Fibroblast of lung (primary cell): ENCODE results near the gene SLMAP. TPM values are rescaled to one million over a fixed set of nuclear protein-coding genes. Genes with fewer than 3 reads are reported as not detected.

Experiments used
- DNase-seq, 2 donors: peaks; one replicate each; pipeline versions ENCODE4 v3.0.0 to v3.0.0-alpha.2; 2010; ENCODE audit warnings: low read depth in 2 of 2
- H2AFZ ChIP-seq: 2 replicates; pipeline ENCODE4 v1.5.1; 2012; ENCODE audit warnings: low read length, control low read depth, inconsistent platforms
- H3K27ac ChIP-seq: 2 replicates; pipeline ENCODE4 v1.5.1; 2011; ENCODE audit warnings: low read length, control low read depth; ENCODE audit not compliant: insufficient read depth
- H3K27me3 ChIP-seq: 2 replicates; pipeline ENCODE4 v1.5.1; 2011; ENCODE audit warnings: mild to moderate bottlenecking, low read length; ENCODE audit not compliant: control insufficient read depth, insufficient read depth
- H3K36me3 ChIP-seq: 2 replicates; pipeline ENCODE4 v1.5.1; 2011; ENCODE audit warnings: low read length; ENCODE audit not compliant: control insufficient read depth, insufficient read depth
- H3K4me1 ChIP-seq: 2 replicates; pipeline ENCODE4 v1.5.1; 2011; ENCODE audit warnings: low read length; ENCODE audit not compliant: control insufficient read depth, insufficient read depth; ENCODE audit errors: extremely low read depth
- H3K4me2 ChIP-seq: 2 replicates; pipeline ENCODE4 v1.5.1; 2011; ENCODE audit warnings: low read length, control low read depth; ENCODE audit not compliant: insufficient read depth; ENCODE audit errors: extremely low read depth
- H3K4me3 ChIP-seq, 4 experiments: fragments of 200-600 bp in 1 of 4; sonication (generic) in 1 of 4; replicated peaks in 1 of 4; 2 replicates each; pipeline ENCODE4 v1.5.1; 2011 to 2016; ENCODE audit warnings: low read length in 4 of 4, low read depth in 3 of 4, mild to moderate bottlenecking in 3 of 4, control low read depth in 2 of 4, inconsistent platforms in 1 of 4, mixed read lengths in 1 of 4; ENCODE audit not compliant: insufficient read depth in 1 of 4; ENCODE audit errors: control extremely low read depth in 1 of 4
- H3K79me2 ChIP-seq: 2 replicates; pipeline ENCODE4 v1.5.1; 2012; ENCODE audit warnings: mild to moderate bottlenecking, low read length, inconsistent platforms; ENCODE audit not compliant: control insufficient read depth, insufficient read depth
- H3K9ac ChIP-seq: 2 replicates; pipeline ENCODE4 v1.5.1; 2011; ENCODE audit warnings: mild to moderate bottlenecking, low read length, control low read depth; ENCODE audit not compliant: insufficient read depth
- H3K9me3 ChIP-seq: 2 replicates; pipeline ENCODE4 v1.5.1; 2012; ENCODE audit warnings: low read depth, low read length; ENCODE audit not compliant: control insufficient read depth, insufficient read depth
- H4K20me1 ChIP-seq: 2 replicates; pipeline ENCODE4 v1.5.1; 2011; ENCODE audit warnings: low read length; ENCODE audit not compliant: control insufficient read depth, insufficient read depth; ENCODE audit errors: extremely low read depth
- CTCF ChIP-seq, 2 donors: IDR thresholded peaks in 1 of 2; conservative IDR thresholded peaks in 1 of 2; 1 replicate in 1 of 2; 2 replicates in 1 of 2; pipeline ENCODE4 v1.5.1; 2011 to 2012; ENCODE audit warnings: low read length in 2 of 2, control low read depth in 1 of 2, inconsistent platforms in 1 of 2, low read depth in 1 of 2, mild to moderate bottlenecking in 1 of 2
- EZH2 ChIP-seq: IDR thresholded peaks from 2 replicates; pipeline ENCODE4 v1.5.1; 2012; ENCODE audit warnings: low read length, control low read depth, mild to moderate bottlenecking; ENCODE audit errors: missing control alignments
- polyA plus RNA-seq, 2 donors: library from polyadenylated mRNA; depleted of rRNA in 1 of 2; stranded (reverse) in 1 of 2; unstranded in 1 of 2; fragments of >200 nt; gene quantifications; 2 replicates each; pipeline ENCODE4 v1.2.1, GENCODE V29; 2011 to 2012; ENCODE audit warnings: missing spikeins in 1 of 2
- total RNA-seq: library from RNA; depleted of rRNA; stranded (reverse); fragments of >200 nt; gene quantifications from 2 replicates; pipeline ENCODE4 v1.2.1, GENCODE V29; 2014

Gene SLMAP
- total and polyA plus RNA-seq, 2 donors (not counting 1 experiment from before 2014, with no cell fraction given), result 35.3 to 55.5 TPM

- H3K36me3 ChIP-seq, result no peaks in the 10 kb centered on the region
- no peaks in the 10 kb centered on the region for H3K27me3 ChIP-seq
- H4K20me1 ChIP-seq, result no peaks in the 10 kb centered on the region
- peak; percentile 85 to 92 for DNase-seq
- no peaks in the 10 kb centered on the region for H3K79me2 ChIP-seq
- peaks cover 5% of the 10 kb centered on the region for H3K4me1 ChIP-seq
- no peak overlapping the region for H2AFZ ChIP-seq
- H3K27ac ChIP-seq, result no peak overlapping the region
- no peaks in the 10 kb centered on the region for H3K9me3 ChIP-seq
- peak overlapping the region; percentile 20 for H3K4me2 ChIP-seq
- no peak overlapping the region for H3K9ac ChIP-seq
- TF ChIP-seq CTCF (conservative IDR thresholded peaks at IDR 0.05 in 1 of 2, IDR thresholded peaks at IDR 0.05 in 1 of 2; ENCODE audit: low read depth in 1 of 2, low read length in 2 of 2), result no peak
- TF ChIP-seq EZH2, result no peak
- no peak overlapping the region for H3K4me3 ChIP-seq
Measured at GRCh38 chr3:57918123-57918837, 162.2 kb downstream of the SLMAP start.

GRCh38 chr3:57919987-57920386, 163.9 kb downstream of the SLMAP start:
- no peak overlapping the region for H3K4me3 ChIP-seq
- no peak overlapping the region for H3K9ac ChIP-seq
- H3K9me3 ChIP-seq, result no peaks in the 10 kb centered on the region
- TF ChIP-seq CTCF (conservative IDR thresholded peaks at IDR 0.05 in 1 of 2, IDR thresholded peaks at IDR 0.05 in 1 of 2; ENCODE audit: low read depth in 1 of 2, low read length in 2 of 2) (no peak), EZH2 (no peak)
- no peak overlapping the region for H3K27ac ChIP-seq
- no peaks in the 10 kb centered on the region for H4K20me1 ChIP-seq
- no peaks in the 10 kb centered on the region for H3K27me3 ChIP-seq
- H2AFZ ChIP-seq, result no peak overlapping the region
- H3K4me2 ChIP-seq, result no peak overlapping the region
- no peak for DNase-seq
- peaks cover 5% of the 10 kb centered on the region for H3K4me1 ChIP-seq
- H3K36me3 ChIP-seq, result no peaks in the 10 kb centered on the region
- no peaks in the 10 kb centered on the region for H3K79me2 ChIP-seq

- no peaks in the 10 kb centered on the region for H3K36me3 ChIP-seq
- H2AFZ ChIP-seq, result no peak overlapping the region
- H3K9me3 ChIP-seq, result no peaks in the 10 kb centered on the region
- H3K79me2 ChIP-seq, result no peaks in the 10 kb centered on the region
- H4K20me1 ChIP-seq, result no peaks in the 10 kb centered on the region
- no peak for DNase-seq
- TF ChIP-seq EZH2, result no peak
- TF ChIP-seq CTCF (conservative IDR thresholded peaks at IDR 0.05 in 1 of 2, IDR thresholded peaks at IDR 0.05 in 1 of 2; ENCODE audit: low read depth in 1 of 2, low read length in 2 of 2), result no peak
- H3K27ac ChIP-seq, result no peak overlapping the region
- H3K4me2 ChIP-seq, result no peak overlapping the region
- no peak overlapping the region for H3K9ac ChIP-seq
- no peak overlapping the region for H3K4me3 ChIP-seq
- H3K4me1 ChIP-seq, result peaks cover 5% of the 10 kb centered on the region
- no peaks in the 10 kb centered on the region for H3K27me3 ChIP-seq
Measured at GRCh38 chr3:57923101-57923500, 167.0 kb downstream of the SLMAP start.
